ENCODE data around the gene LRRC37B.

The LRRC37B gene

GRCh38 chr17:32015245-32016013 is 8.2 kb downstream of the LRRC37B start (continued):
- TF ChIP-seq, protein P1, sequence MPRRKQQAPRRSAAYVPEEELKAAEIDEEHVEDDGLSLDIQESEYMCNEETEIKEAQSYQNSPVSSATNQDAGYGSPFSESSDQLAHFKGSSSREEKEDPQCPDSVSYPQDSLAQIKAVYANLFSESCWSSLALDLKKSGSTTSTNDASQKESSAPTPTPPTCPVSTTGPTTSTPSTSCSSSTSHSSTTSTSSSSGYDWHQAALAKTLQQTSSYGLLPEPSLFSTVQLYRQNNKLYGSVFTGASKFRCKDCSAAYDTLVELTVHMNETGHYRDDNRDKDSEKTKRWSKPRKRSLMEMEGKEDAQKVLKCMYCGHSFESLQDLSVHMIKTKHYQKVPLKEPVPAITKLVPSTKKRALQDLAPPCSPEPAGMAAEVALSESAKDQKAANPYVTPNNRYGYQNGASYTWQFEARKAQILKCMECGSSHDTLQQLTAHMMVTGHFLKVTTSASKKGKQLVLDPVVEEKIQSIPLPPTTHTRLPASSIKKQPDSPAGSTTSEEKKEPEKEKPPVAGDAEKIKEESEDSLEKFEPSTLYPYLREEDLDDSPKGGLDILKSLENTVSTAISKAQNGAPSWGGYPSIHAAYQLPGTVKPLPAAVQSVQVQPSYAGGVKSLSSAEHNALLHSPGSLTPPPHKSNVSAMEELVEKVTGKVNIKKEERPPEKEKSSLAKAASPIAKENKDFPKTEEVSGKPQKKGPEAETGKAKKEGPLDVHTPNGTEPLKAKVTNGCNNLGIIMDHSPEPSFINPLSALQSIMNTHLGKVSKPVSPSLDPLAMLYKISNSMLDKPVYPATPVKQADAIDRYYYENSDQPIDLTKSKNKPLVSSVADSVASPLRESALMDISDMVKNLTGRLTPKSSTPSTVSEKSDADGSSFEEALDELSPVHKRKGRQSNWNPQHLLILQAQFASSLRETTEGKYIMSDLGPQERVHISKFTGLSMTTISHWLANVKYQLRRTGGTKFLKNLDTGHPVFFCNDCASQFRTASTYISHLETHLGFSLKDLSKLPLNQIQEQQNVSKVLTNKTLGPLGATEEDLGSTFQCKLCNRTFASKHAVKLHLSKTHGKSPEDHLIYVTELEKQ (tag by site-specific recombination; IDR thresholded peaks at IDR 0.05; ENCODE audit: borderline replicate concordance) = peak; percentile 87
- TF ChIP-seq ZNF140 (tag by site-specific recombination; IDR thresholded peaks at IDR 0.05) (no peak), ZNF354C (tag by site-specific recombination; IDR thresholded peaks at IDR 0.05; ENCODE audit: borderline replicate concordance, low read depth) (no peak), OVOL3 (tag by site-specific recombination; IDR thresholded peaks at IDR 0.05) (peak; percentile 38; the same call in 1 of the 2 replicates), ZNF19 (tag by site-specific recombination; IDR thresholded peaks at IDR 0.05; ENCODE audit: low read depth) (no peak), ZFP69B (tag by site-specific recombination; IDR thresholded peaks at IDR 0.05) (peak; percentile 59; the same call in 1 of the 2 replicates), ZBTB1 (tag by site-specific recombination; IDR thresholded peaks at IDR 0.05) (no peak), ZNF169 (tag by site-specific recombination; IDR thresholded peaks at IDR 0.05) (no peak), ZNF211 (tag by site-specific recombination; IDR thresholded peaks at IDR 0.05; ENCODE audit: low read depth) (no peak), BCL11B (tag by site-specific recombination; IDR thresholded peaks at IDR 0.05; ENCODE audit: low read depth) (no peak), WT1 (tag by site-specific recombination; IDR thresholded peaks at IDR 0.05) (peak; percentile 88), ZFHX2 (tag by site-specific recombination; conservative IDR thresholded peaks at IDR 0.05) (no peak), ZNF324 (tag by site-specific recombination; IDR thresholded peaks at IDR 0.05) (no peak), ZNF629 (tag by site-specific recombination; IDR thresholded peaks at IDR 0.05) (peak; percentile 79), ZNF654 (tag by site-specific recombination; IDR thresholded peaks at IDR 0.05; ENCODE audit: low read depth) (no peak), ZNF621 (tag by site-specific recombination; IDR thresholded peaks at IDR 0.05) (no peak), GLIS1 (tag by site-specific recombination; IDR thresholded peaks at IDR 0.05) (peak; percentile 94), ZNF423 (tag by site-specific recombination; IDR thresholded peaks at IDR 0.05) (no peak), ZNF146 (tag by site-specific recombination; IDR thresholded peaks at IDR 0.05) (no peak), KLF1 (tag by site-specific recombination; IDR thresholded peaks at IDR 0.05) (no peak), MYNN (tag by site-specific recombination; IDR thresholded peaks at IDR 0.05; ENCODE audit: borderline replicate concordance) (no peak), ATF2 (tag by site-specific recombination; IDR thresholded peaks at IDR 0.05; ENCODE audit: low read depth) (peak; percentile 36; the same call in 1 of the 2 replicates)
- TF ChIP-seq, protein P2, sequence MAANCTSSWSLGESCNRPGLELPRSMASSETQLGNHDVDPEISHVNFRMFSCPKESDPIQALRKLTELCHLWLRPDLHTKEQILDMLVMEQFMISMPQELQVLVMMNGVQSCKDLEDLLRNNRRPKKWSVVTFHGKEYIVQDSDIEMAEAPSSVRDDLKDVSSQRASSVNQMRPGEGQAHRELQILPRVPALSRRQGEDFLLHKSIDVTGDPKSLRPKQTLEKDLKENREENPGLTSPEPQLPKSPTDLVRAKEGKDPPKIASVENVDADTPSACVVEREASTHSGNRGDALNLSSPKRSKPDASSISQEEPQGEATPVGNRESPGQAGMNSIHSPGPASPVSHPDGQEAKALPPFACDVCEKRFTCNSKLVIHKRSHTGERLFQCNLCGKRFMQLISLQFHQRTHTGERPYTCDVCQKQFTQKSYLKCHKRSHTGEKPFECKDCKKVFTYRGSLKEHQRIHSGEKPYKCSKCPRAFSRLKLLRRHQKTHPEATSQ (tag by site-specific recombination; IDR thresholded peaks at IDR 0.05) = no peak
- TF ChIP-seq, protein P3, sequence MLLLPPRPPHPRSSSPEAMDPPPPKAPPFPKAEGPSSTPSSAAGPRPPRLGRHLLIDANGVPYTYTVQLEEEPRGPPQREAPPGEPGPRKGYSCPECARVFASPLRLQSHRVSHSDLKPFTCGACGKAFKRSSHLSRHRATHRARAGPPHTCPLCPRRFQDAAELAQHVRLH (tag by site-specific recombination; IDR thresholded peaks at IDR 0.05) = peak; percentile 85
- TF ChIP-seq, protein P4, sequence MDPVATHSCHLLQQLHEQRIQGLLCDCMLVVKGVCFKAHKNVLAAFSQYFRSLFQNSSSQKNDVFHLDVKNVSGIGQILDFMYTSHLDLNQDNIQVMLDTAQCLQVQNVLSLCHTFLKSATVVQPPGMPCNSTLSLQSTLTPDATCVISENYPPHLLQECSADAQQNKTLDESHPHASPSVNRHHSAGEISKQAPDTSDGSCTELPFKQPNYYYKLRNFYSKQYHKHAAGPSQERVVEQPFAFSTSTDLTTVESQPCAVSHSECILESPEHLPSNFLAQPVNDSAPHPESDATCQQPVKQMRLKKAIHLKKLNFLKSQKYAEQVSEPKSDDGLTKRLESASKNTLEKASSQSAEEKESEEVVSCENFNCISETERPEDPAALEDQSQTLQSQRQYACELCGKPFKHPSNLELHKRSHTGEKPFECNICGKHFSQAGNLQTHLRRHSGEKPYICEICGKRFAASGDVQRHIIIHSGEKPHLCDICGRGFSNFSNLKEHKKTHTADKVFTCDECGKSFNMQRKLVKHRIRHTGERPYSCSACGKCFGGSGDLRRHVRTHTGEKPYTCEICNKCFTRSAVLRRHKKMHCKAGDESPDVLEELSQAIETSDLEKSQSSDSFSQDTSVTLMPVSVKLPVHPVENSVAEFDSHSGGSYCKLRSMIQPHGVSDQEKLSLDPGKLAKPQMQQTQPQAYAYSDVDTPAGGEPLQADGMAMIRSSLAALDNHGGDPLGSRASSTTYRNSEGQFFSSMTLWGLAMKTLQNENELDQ (tag by site-specific recombination; IDR thresholded peaks at IDR 0.05; ENCODE audit: low read depth) = no peak
- TF ChIP-seq, protein P5, sequence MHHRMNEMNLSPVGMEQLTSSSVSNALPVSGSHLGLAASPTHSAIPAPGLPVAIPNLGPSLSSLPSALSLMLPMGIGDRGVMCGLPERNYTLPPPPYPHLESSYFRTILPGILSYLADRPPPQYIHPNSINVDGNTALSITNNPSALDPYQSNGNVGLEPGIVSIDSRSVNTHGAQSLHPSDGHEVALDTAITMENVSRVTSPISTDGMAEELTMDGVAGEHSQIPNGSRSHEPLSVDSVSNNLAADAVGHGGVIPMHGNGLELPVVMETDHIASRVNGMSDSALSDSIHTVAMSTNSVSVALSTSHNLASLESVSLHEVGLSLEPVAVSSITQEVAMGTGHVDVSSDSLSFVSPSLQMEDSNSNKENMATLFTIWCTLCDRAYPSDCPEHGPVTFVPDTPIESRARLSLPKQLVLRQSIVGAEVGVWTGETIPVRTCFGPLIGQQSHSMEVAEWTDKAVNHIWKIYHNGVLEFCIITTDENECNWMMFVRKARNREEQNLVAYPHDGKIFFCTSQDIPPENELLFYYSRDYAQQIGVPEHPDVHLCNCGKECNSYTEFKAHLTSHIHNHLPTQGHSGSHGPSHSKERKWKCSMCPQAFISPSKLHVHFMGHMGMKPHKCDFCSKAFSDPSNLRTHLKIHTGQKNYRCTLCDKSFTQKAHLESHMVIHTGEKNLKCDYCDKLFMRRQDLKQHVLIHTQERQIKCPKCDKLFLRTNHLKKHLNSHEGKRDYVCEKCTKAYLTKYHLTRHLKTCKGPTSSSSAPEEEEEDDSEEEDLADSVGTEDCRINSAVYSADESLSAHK (tag by site-specific recombination; IDR thresholded peaks at IDR 0.05) = peak; percentile 67; the same call in 1 of the 2 replicates
